A673 (cell line): ENCODE data around the gene PLEKHM1. TPM values are rescaled to one million over a fixed set of nuclear protein-coding genes. Genes with fewer than 3 reads are reported as not detected.

ENCODE experiments used
- BruUV-seq: library from RNA; stranded (reverse); fragments of 400-500 nt; replicated peaks from 2 replicates; lab custom pipeline; 2021; lab: Mats Ljungman, UMichigan
- CTCF ChIA-PET: fragments of 300-600 bp; sonication (Branson Sonifier 250); formaldehyde crosslinking; loops from one replicate; lab custom pipeline; 2022; ENCODE audit warnings: antibody characterized with exemption; lab: Charles Lee
- POLR2A ChIA-PET: fragments of 300-600 bp; sonication (Branson Sonifier 250); formaldehyde crosslinking; loops from one replicate; lab custom pipeline; 2022; ENCODE audit warnings: antibody characterized with exemption; ENCODE audit not compliant: low non-redundant PET; lab: Charles Lee
- DNase-seq: peaks from one replicate; pipeline ENCODE4 v3.0.0-alpha.2; 2015; ENCODE audit warnings: low spot score
- H3K27ac ChIP-seq: fragments of 200-600 bp; sonication (generic); 2 replicates; pipeline ENCODE4 v1.5.1; 2016; ENCODE audit warnings: mixed run types, low read depth, mild to moderate bottlenecking, mixed read lengths, antibody characterized with exemption, low read length; ENCODE audit not compliant: poor library complexity, severe bottlenecking
- H3K27me3 ChIP-seq: fragments of 200-600 bp; sonication (generic); replicated peaks from 2 replicates; pipeline ENCODE4 v1.6.1; 2017; ENCODE audit warnings: mixed run types, low read depth, mild to moderate bottlenecking, mixed read lengths, antibody characterized with exemption, low read length; ENCODE audit not compliant: insufficient read depth, poor library complexity
- H3K36me3 ChIP-seq: fragments of 200-600 bp; sonication (generic); 2 replicates; pipeline ENCODE4 v1.6.1; 2016; ENCODE audit warnings: mixed run types, mild to moderate bottlenecking, mixed read lengths, antibody characterized with exemption, low read length; ENCODE audit not compliant: insufficient read depth, poor library complexity, severe bottlenecking
- H3K4me1 ChIP-seq: fragments of 200-600 bp; sonication (generic); 2 replicates; pipeline ENCODE4 v1.6.1; 2017; ENCODE audit warnings: mixed run types, mild to moderate bottlenecking, mixed read lengths, antibody characterized with exemption, low read length; ENCODE audit not compliant: insufficient read depth, poor library complexity, severe bottlenecking
- H3K4me3 ChIP-seq: fragments of 200-600 bp; sonication (generic); 2 replicates; pipeline ENCODE4 v1.5.1; 2016; ENCODE audit warnings: low read depth, mixed run types, mild to moderate bottlenecking, mixed read lengths, low read length; ENCODE audit not compliant: poor library complexity, severe bottlenecking
- H3K9me3 ChIP-seq: fragments of 200-600 bp; sonication (generic); 2 replicates; pipeline ENCODE4 v1.6.1; 2016; ENCODE audit warnings: mixed run types, low read depth, mild to moderate bottlenecking, mixed read lengths, antibody characterized with exemption, low read length; ENCODE audit not compliant: poor library complexity, severe bottlenecking
- EZH2 ChIP-seq: fragments of 200-600 bp; sonication (generic); IDR thresholded peaks from 2 replicates; pipeline ENCODE4 v1.6.1; 2017; ENCODE audit warnings: borderline replicate concordance, low read depth, mild to moderate bottlenecking, mixed read lengths, antibody characterized with exemption, low read length; ENCODE audit not compliant: poor library complexity, severe bottlenecking
- intact Hi-C: fragments of 100-400 bp; cut with micrococcal nuclease; formaldehyde crosslinking; loops from one replicate; pipeline ENCODE4 v1.10.0; 2022; ENCODE audit not compliant: unreplicated experiment
- total RNA-seq: library from RNA; stranded (reverse); gene quantifications from 2 replicates; pipeline ENCODE4 v1.2.3, GENCODE V29; 2021
- TF ChIP-seq, protein P1 (sequence below): fragments of 300-800, 200-600 bp; sonication (generic); conservative IDR thresholded peaks from 2 replicates; pipeline ENCODE4 v1.5.1; 2017; ENCODE audit warnings: low read depth, mild to moderate bottlenecking, antibody characterized with exemption, low read length, moderate library complexity, mixed read lengths

The PLEKHM1 gene
- total RNA-seq, 1 experiment from 2014 or later = 11.9 TPM

DNA sequence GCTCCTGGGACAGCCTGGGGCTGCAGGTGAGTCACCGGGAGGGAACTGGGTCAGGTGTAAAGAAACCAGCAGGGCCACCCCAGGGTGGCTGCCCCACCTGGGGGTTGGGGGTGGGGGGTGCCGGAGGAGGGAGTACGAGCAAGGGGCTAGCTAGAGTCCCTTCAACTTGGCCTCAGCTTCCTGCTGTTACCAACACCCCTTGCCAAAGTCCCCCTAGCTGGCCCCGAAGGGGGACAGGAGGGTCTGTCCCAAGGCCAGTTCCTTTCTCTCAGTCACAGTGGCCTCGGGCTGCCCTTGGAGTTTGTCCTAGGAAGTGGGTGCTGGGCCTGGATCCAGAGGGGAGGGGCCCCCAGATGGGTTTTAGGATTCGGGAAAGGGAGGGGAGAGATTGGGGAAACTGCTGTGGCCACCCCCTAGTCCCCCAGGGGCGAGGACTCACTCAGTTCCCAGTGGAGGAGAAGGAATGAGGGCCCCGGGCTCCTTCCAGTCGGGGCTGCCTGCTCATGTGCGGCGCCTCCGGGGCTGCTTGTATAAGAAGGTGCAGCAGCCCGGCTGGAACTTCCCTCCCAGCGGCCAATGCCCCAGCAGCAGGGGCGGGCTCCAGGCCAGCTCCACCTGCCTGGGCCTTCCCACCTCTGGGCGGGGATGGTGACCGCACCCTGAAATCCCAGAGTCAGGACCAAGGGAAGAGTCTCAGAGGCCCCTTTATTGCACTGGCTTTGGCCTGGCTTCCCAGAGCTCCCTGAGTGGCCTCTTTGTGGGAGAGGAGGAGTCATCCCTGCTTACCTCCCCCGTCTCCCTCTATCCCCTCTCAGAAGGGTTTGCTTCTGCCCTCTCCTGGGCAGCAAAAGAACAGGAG is 65.2 kb downstream of the PLEKHM1 start:
- TF ChIP-seq, protein P1, sequence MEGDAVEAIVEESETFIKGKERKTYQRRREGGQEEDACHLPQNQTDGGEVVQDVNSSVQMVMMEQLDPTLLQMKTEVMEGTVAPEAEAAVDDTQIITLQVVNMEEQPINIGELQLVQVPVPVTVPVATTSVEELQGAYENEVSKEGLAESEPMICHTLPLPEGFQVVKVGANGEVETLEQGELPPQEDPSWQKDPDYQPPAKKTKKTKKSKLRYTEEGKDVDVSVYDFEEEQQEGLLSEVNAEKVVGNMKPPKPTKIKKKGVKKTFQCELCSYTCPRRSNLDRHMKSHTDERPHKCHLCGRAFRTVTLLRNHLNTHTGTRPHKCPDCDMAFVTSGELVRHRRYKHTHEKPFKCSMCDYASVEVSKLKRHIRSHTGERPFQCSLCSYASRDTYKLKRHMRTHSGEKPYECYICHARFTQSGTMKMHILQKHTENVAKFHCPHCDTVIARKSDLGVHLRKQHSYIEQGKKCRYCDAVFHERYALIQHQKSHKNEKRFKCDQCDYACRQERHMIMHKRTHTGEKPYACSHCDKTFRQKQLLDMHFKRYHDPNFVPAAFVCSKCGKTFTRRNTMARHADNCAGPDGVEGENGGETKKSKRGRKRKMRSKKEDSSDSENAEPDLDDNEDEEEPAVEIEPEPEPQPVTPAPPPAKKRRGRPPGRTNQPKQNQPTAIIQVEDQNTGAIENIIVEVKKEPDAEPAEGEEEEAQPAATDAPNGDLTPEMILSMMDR = 0 out of 2 replicates have a peak, but pooled peaks have one; percentile 29
- TF ChIP-seq EZH2 = no peak
- intact Hi-C loops = no loop called here
- peak; percentile 55 for DNase-seq
- Histone ChIP-seq H3K4me3 (no peak overlapping the region), H3K36me3 (no peaks in the 10 kb centered on the region), H3K9me3 (no peaks in the 10 kb centered on the region), H3K27ac (no peak overlapping the region), H3K27me3 (peaks cover 20% of the 10 kb centered on the region), H3K4me1 (no peaks in the 10 kb centered on the region)
- BruUV-seq = no TSS peak
- POLR2A ChIA-PET = no interaction called here
- CTCF ChIA-PET = interaction anchor here (0.7 kb wide), 1 partner anchor 206 kb away, joined by 4 read pairs; no protein-coding TSS in a partner anchor

DNA sequence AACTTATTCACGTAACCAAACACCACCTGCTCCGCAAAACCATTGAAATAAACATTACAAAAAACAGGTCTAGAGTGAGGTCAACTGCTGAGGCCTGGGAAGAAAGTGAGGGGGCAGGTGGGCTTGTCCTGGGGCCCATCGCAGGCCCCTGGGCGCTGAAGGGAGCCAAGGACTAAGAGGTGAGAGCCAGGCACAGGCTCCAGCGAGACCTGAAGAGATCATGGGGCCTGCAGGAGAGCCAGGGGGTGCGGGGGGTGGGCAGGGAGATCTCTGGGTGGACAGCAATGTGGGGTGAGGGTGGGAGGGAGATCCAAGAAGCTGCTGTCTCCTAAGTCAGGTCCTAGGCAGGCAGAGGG is 65.8 kb downstream of the PLEKHM1 start:
- H3K9me3 ChIP-seq = no peaks in the 10 kb centered on the region
- no peaks in the 10 kb centered on the region for H3K36me3 ChIP-seq
- BruUV-seq = no TSS peak
- no peak for DNase-seq
- H3K27ac ChIP-seq = no peak overlapping the region
- H3K4me3 ChIP-seq = no peak overlapping the region
- POLR2A ChIA-PET = no interaction called here
- intact Hi-C loops = no loop called here
- no peaks in the 10 kb centered on the region for H3K4me1 ChIP-seq
- H3K27me3 ChIP-seq = peaks cover 14% of the 10 kb centered on the region
- CTCF ChIA-PET = no interaction called here
- no peak for TF ChIP-seq EZH2
- TF ChIP-seq, protein P1 = no peak

DNA sequence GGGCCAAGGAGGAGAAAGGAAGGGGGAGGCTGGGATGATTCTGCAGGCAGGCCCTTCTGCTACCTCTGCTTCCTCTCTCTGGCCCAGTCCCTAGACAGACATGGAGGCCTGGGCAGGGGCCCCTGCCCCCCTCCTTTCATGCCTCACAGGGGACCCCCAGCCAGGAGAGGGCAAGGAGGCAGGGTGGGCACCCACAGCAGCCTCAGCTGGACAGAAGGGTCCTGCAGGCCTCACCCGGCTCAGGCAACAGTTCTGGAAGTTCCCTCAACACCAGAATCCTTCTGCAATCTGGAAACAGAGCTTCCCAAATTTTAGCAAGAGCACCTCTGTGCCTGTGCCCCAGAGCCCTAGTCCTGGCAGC is 66.6 kb downstream of the PLEKHM1 start:
- BruUV-seq = no TSS peak
- Histone ChIP-seq H3K9me3 (no peaks in the 10 kb centered on the region), H3K4me3 (no peak overlapping the region), H3K27me3 (peaks cover 6% of the 10 kb centered on the region), H3K36me3 (no peaks in the 10 kb centered on the region), H3K4me1 (no peaks in the 10 kb centered on the region), H3K27ac (no peak overlapping the region)
- POLR2A ChIA-PET = no interaction called here
- CTCF ChIA-PET = no interaction called here
- intact Hi-C loops = no loop called here
- TF ChIP-seq, protein P1 = no peak
- no peak for TF ChIP-seq EZH2
- DNase-seq = no peak
